Measurements from ENCODE around the gene TOPBP1. TPM values are rescaled to one million over a fixed set of nuclear protein-coding genes. Genes with fewer than 3 reads are reported as not detected.

The TOPBP1 gene
- total and polyA plus RNA-seq, 8 donors: 5.8 to 13.0 (median 8.0) TPM

DNA sequence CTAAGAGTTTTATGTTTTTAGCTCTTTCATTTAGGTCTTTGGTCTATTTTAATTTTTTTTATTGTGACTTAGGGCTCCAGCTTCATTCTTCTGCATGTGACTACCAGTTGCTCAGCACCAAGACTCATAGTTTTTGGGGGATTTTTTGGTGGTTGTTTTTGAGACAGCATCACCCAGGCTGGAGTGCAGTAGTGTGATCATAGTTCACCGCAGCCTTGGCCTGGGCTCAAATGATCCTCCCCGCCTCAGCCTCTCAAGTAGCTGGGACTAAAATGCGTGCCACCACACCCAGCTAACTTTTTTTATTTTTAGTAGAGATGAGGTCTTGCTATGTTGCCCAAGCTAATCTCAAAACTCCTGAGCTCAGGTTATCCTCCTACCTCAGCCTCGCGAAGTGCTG lies 68.9 kb downstream of the TOPBP1 start:
- Histone ChIP-seq H3K4me1 (no peaks in the 10 kb centered on the region), H3K9me3 (no peaks in the 10 kb centered on the region), H3K27ac (no peak overlapping the region), H3K36me3 (peaks cover 0 to 10% (median 7%) of the 10 kb centered on the region in 3 donors), H3K4me3 (no peak overlapping the region), H3K27me3 (no peaks in the 10 kb centered on the region)
- ATAC-seq (no peak), DNase-seq (no peak), FAIRE-seq (no peak)
- intact Hi-C loops (cut with DNase I): no loop called here
- TF ChIP-seq, protein P1, sequence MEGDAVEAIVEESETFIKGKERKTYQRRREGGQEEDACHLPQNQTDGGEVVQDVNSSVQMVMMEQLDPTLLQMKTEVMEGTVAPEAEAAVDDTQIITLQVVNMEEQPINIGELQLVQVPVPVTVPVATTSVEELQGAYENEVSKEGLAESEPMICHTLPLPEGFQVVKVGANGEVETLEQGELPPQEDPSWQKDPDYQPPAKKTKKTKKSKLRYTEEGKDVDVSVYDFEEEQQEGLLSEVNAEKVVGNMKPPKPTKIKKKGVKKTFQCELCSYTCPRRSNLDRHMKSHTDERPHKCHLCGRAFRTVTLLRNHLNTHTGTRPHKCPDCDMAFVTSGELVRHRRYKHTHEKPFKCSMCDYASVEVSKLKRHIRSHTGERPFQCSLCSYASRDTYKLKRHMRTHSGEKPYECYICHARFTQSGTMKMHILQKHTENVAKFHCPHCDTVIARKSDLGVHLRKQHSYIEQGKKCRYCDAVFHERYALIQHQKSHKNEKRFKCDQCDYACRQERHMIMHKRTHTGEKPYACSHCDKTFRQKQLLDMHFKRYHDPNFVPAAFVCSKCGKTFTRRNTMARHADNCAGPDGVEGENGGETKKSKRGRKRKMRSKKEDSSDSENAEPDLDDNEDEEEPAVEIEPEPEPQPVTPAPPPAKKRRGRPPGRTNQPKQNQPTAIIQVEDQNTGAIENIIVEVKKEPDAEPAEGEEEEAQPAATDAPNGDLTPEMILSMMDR (IDR thresholded peaks at IDR 0.05): no peak
- 91 to 95% methylated on average over 5 of the region's 5 CpGs for WGBS, 2 donors

DNA sequence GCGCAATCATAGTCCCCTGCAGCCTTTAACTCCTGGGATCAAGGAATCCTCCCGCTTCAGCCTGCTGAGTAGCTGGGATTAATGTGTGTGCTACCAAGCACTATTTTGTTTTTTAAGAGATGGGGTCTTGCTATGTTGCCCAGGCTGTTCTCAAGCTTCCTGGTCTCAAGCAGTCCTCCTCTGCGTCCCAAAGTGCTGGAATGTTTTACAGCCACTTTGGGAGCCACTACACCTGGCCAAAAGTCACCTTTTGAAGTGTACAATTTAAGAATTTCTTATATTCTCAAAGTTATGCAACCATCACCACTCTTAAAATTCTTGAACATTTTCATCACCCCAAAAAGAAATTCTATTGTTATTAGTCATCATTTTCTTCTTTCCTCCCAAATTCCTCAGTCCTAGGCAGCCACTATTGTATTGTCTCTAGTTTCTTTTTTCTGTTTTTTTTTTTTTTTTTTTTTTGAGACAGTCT lies 70.4 kb downstream of the TOPBP1 start:
- DNase-seq (no peak), ATAC-seq (no peak), FAIRE-seq (no peak)
- 96 to 98% methylated on average over 3 of the region's 3 CpGs for WGBS, 2 donors
- Histone ChIP-seq H3K4me1 (no peaks in the 10 kb centered on the region), H3K9me3 (no peaks in the 10 kb centered on the region), H3K27me3 (no peaks in the 10 kb centered on the region), H3K4me3 (no peak overlapping the region), H3K27ac (no peak overlapping the region), H3K36me3 (peaks cover 0 to 22% (median 12%) of the 10 kb centered on the region in 3 donors)
- intact Hi-C loops (cut with DNase I): no loop called here
- TF ChIP-seq, protein P1 (IDR thresholded peaks at IDR 0.05): no peak

DNA sequence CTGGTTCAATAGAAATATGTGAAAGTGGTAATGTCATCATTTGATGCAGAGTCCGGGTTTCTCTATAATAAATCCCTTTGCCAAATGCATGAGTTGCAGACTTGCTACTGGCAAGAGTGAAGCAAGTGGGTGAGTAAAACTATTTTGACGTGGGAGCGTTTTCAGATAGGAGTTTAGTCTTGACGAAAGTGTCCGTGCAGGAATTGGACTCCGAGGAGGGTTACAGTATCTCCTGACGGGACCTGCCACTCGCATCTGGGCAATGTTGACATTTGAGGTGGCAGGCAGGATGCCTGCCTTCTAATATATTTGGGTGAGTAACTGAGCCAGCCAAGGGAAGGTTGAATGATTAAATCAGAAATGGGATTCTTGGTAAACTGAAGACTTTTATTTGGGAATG lies 72.2 kb downstream of the TOPBP1 start:
- peak in 1 of 4 donors; percentile 26 for ATAC-seq
- Histone ChIP-seq H3K27ac (no peak overlapping the region), H3K36me3 (peaks cover 0 to 40% (median 26%) of the 10 kb centered on the region in 3 donors)

DNA sequence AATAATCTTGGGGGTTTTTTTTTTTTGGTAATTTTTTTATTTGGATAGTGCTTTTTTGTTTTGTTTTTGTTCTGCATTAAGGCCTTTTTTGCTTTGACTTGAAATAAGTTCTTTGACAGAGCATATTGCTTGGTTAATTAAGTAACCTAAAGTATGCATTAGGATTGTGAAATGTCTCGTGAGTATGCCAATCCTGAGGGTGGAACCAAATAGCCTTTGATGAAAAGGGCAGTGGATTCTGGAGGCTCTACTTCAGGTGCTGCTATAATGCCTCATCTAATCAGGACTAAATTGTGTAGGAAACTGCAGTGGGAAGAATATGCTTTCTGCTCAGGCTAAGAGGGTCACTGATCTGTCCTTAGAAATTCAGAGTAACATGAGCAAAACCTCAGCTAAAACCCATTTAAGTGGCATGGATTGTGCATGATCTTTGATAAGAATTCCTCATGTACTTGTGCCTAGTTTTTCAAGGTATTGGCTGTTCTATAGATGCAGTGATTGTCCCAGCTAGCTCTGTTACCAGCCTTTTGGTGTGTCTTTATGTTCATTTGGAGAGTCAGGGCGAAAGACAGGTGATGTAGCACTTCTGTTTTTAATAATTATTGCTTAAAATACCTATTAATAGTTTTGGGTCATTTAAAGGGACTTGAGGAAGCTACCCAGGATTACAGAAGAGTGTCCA lies 72.8 kb downstream of the TOPBP1 start:
- intact Hi-C loops (cut with DNase I): no loop called here
- Histone ChIP-seq H3K9me3 (no peaks in the 10 kb centered on the region), H3K27ac (no peak overlapping the region), H3K27me3 (no peaks in the 10 kb centered on the region), H3K4me3 (no peak overlapping the region), H3K36me3 (peaks cover 0 to 42% (median 31%) of the 10 kb centered on the region in 3 donors), H3K4me1 (no peaks in the 10 kb centered on the region)
- 70 to 75% methylated on average over 2 of the region's 2 CpGs for WGBS, 2 donors
- FAIRE-seq: no peak
- ATAC-seq: no peak
- TF ChIP-seq, protein P1 (IDR thresholded peaks at IDR 0.05): no peak
- DNase-seq: no peak

More for the DNA sequence above, 72.2 kb downstream of the TOPBP1 start:
- Histone ChIP-seq H3K4me1 (no peaks in the 10 kb centered on the region), H3K4me3 (no peak overlapping the region), H3K27me3 (no peaks in the 10 kb centered on the region), H3K9me3 (no peaks in the 10 kb centered on the region)
- TF ChIP-seq, protein P1 (IDR thresholded peaks at IDR 0.05): no peak
- DNase-seq (no peak), FAIRE-seq (no peak)
- WGBS, 2 donors: 40 to 53% methylated on average over 8 of the region's 8 CpGs
- intact Hi-C loops (cut with DNase I): no loop called here

DNA sequence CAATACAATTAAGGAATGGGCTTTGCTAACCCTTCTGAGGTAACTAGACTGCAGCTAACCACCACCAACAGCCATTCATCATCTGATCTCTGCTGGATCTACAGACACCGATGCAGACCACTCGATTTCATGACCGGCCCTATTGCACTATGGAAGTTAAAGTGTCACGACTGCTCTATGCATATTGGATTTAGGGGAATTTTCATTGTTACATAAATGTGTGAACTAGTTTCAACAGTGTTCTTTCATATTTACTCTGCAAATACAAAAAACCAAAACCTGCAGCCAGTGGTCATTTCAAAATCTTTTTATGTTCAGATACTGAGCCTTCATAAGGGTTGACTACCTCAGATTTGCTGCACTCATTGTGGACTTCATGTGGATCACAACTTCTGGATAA lies 73.7 kb downstream of the TOPBP1 start:
- H3K4me3 ChIP-seq: no peak overlapping the region
- WGBS, 2 donors: 84 to 85% methylated on average over 4 of the region's 4 CpGs
- H3K4me1 ChIP-seq: no peaks in the 10 kb centered on the region
- ATAC-seq: no peak
- peaks cover 0 to 42% (median 35%) of the 10 kb centered on the region in 3 donors for H3K36me3 ChIP-seq
- no peak for FAIRE-seq
- no peaks in the 10 kb centered on the region for H3K9me3 ChIP-seq
- no peaks in the 10 kb centered on the region for H3K27me3 ChIP-seq
- H3K27ac ChIP-seq: no peak overlapping the region
- TF ChIP-seq, protein P1 (IDR thresholded peaks at IDR 0.05): no peak
- DNase-seq: no peak
- intact Hi-C loops (cut with DNase I): no loop called here

Measured in pancreas (tissue), 10 donors.